ENCODE data around the gene ALPI. TPM values are rescaled to one million over a fixed set of nuclear protein-coding genes. Genes with fewer than 3 reads are reported as not detected.

The ALPI gene
- total RNA-seq, 1 experiment from 2014 or later: 5.3 TPM

GRCh38 chr2:232491139-232491780 is 35.3 kb downstream of the ALPI start:
- H3K9me3 ChIP-seq: no peaks in the 10 kb centered on the region
- no peaks in the 10 kb centered on the region for H3K9me3 Mint-ChIP-seq (ENCODE audit: unreplicated experiment)
- H3K4me3 ChIP-seq (ENCODE audit: low read depth, low read length): no peak overlapping the region
- H3K36me3 Mint-ChIP-seq (ENCODE audit: insufficient read depth, unreplicated experiment): no peaks in the 10 kb centered on the region
- POLR2A ChIA-PET: interaction anchor here (0.7 kb wide), 1 partner anchor 705 kb away, joined by 3 read pairs; no protein-coding TSS in a partner anchor
- H3K4me1 Mint-ChIP-seq (ENCODE audit: low read depth, unreplicated experiment): no peaks in the 10 kb centered on the region
- H3K27ac Mint-ChIP-seq (ENCODE audit: unreplicated experiment): no peak overlapping the region
- DNase-seq: no peak
- no peaks in the 10 kb centered on the region for H3K27me3 Mint-ChIP-seq (ENCODE audit: insufficient read depth, unreplicated experiment)
- no peak for TF ChIP-seq CTCF (IDR thresholded peaks at IDR 0.05; ENCODE audit: insufficient read depth in 1 of 2, low read depth in 1 of 2, low read length in 1 of 2, severe bottlenecking in 1 of 2, unreplicated experiment in 1 of 2)
- intact Hi-C loops (cut with micrococcal nuclease; ENCODE audit: unreplicated experiment): no loop called here
- BruUV-seq (replicated peaks): no TSS peak
- no peaks in the 10 kb centered on the region for H3K36me3 ChIP-seq (ENCODE audit: control insufficient read depth, insufficient read depth, low read length)
- CTCF ChIA-PET: no interaction called here
- H3K4me3 Mint-ChIP-seq (ENCODE audit: unreplicated experiment): no peak overlapping the region
- no peaks in the 10 kb centered on the region for H3K4me1 ChIP-seq
- H3K27me3 ChIP-seq (replicated peaks; ENCODE audit: control insufficient read depth, insufficient read depth, low read length): no peaks in the 10 kb centered on the region

- BruUV-seq (replicated peaks): no TSS peak
- Mint-ChIP-seq H3K27ac (ENCODE audit: unreplicated experiment) (no peak overlapping the region), H3K9me3 (ENCODE audit: unreplicated experiment) (no peaks in the 10 kb centered on the region), H3K4me3 (ENCODE audit: unreplicated experiment) (no peak overlapping the region), H3K4me1 (ENCODE audit: low read depth, unreplicated experiment) (no peaks in the 10 kb centered on the region), H3K27me3 (ENCODE audit: insufficient read depth, unreplicated experiment) (no peaks in the 10 kb centered on the region), H3K36me3 (ENCODE audit: insufficient read depth, unreplicated experiment) (no peaks in the 10 kb centered on the region)
- H3K9me3 ChIP-seq: no peaks in the 10 kb centered on the region
- no peak for DNase-seq
- H3K36me3 ChIP-seq (ENCODE audit: control insufficient read depth, insufficient read depth, low read length): no peaks in the 10 kb centered on the region
- no peaks in the 10 kb centered on the region for H3K27me3 ChIP-seq (replicated peaks; ENCODE audit: control insufficient read depth, insufficient read depth, low read length)
- no peak for TF ChIP-seq CTCF (IDR thresholded peaks at IDR 0.05; ENCODE audit: insufficient read depth in 1 of 2, low read depth in 1 of 2, low read length in 1 of 2, severe bottlenecking in 1 of 2, unreplicated experiment in 1 of 2)
- POLR2A ChIA-PET: no interaction called here
- no peak overlapping the region for H3K4me3 ChIP-seq (ENCODE audit: low read depth, low read length)
- no peaks in the 10 kb centered on the region for H3K4me1 ChIP-seq
- CTCF ChIA-PET: no interaction called here
- intact Hi-C loops (cut with micrococcal nuclease; ENCODE audit: unreplicated experiment): no loop called here
Measured at GRCh38 chr2:232492236-232492848, 36.4 kb downstream of the ALPI start.

GRCh38 chr2:232492963-232493700 is 37.2 kb downstream of the ALPI start:
- Histone ChIP-seq H3K27me3 (replicated peaks; ENCODE audit: control insufficient read depth, insufficient read depth, low read length) (no peaks in the 10 kb centered on the region), H3K4me1 (no peaks in the 10 kb centered on the region), H3K36me3 (ENCODE audit: control insufficient read depth, insufficient read depth, low read length) (no peaks in the 10 kb centered on the region), H3K4me3 (ENCODE audit: low read depth, low read length) (no peak overlapping the region), H3K9me3 (no peaks in the 10 kb centered on the region)
- Mint-ChIP-seq H3K4me1 (ENCODE audit: low read depth, unreplicated experiment) (no peaks in the 10 kb centered on the region), H3K36me3 (ENCODE audit: insufficient read depth, unreplicated experiment) (no peaks in the 10 kb centered on the region), H3K9me3 (ENCODE audit: unreplicated experiment) (no peaks in the 10 kb centered on the region), H3K4me3 (ENCODE audit: unreplicated experiment) (no peak overlapping the region), H3K27ac (ENCODE audit: unreplicated experiment) (no peak overlapping the region), H3K27me3 (ENCODE audit: insufficient read depth, unreplicated experiment) (no peaks in the 10 kb centered on the region)
- no peak for DNase-seq
- TF ChIP-seq CTCF (IDR thresholded peaks at IDR 0.05; ENCODE audit: insufficient read depth in 1 of 2, low read depth in 1 of 2, low read length in 1 of 2, severe bottlenecking in 1 of 2, unreplicated experiment in 1 of 2): no peak
- intact Hi-C loops (cut with micrococcal nuclease; ENCODE audit: unreplicated experiment): no loop called here
- ChIA-PET CTCF (no interaction called here), POLR2A (no interaction called here)
- BruUV-seq (replicated peaks): no TSS peak
